ENCODE results near the gene C16orf46.

C16orf46 gene

DNA sequence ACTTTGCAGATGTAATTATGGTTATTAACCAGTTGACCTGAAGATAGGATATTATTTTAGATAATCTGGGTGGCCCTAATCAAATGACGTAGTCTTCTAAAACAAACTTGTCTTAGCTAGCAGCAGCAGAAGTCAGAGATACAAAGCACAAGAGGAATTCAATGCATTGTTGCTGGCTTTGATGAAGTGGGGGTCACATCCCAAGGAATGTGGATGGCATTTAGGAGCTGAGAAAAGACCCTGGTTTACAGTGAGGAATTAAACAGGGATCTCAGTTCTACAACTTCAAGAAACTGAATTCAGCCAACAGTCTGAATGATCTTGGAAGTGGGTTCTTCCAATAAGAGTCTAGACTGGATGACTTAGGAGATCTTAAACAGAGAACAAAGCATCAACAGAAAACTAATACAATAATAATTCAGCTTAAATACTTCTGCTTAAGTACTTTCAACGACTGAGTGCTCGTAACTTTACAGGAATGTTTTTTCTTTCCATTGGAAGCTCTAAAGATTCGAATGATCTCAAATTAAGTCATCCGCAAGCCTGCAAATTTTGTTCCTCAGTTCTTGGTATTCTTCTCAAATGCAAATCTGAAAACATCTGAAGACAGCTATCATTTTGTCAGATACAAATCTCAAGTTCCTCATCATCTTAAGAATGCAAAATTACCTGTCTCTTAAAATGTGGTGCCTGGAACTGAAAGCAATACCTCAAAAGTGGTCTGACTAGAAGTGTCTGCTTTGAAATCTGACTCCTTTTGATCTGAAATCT lies 3.3 kb downstream of the C16orf46 start:
- no peak for DNase-seq

DNA sequence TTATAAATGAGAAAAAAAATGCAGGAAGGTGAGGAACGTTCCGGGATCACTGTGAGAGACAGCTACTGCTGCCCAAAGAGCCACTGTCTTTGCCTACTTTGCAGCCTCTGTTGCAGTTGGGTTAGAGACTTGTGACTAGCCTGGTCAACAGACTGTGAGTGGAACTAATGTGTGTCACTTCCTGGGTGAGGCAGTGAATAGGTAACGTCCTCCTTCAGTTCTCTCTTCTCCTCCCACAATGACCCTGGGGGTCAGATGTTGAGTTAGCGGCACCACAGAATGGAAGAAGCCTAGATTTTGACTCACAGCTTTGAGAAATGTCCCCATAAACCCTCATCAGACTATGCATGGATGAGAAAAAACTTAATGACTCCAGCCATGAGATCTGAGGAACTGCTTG lies 5.2 kb downstream of the C16orf46 start:
- no peak for DNase-seq

GRCh38 chr16:81070979-81071378 lies 6.1 kb downstream of the C16orf46 start:
- no peak for DNase-seq

DNA sequence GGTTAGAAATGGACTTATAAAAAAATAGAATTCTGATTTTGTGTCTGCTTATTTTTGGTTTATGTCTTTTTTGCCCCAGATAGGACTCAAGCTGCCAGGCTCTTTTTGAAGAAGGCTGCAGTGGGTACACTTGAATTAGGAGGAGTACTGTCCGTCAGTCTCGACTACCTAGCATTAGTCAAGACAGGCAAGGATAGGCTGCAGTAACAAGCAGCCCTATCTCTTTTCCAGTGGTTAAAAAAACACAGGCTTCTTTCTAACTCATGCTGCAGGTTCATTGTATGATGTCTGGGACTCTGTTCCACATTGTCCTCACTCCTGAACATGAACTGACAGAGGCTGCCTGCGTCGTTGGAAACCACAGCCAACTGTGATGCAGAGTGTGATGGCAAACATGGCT lies 8.0 kb downstream of the C16orf46 start:
- DNase-seq = no peak

- DNase-seq = no peak
Observed at GRCh38 chr16:81067166-81067565, 9.9 kb downstream of the C16orf46 start.

DNA sequence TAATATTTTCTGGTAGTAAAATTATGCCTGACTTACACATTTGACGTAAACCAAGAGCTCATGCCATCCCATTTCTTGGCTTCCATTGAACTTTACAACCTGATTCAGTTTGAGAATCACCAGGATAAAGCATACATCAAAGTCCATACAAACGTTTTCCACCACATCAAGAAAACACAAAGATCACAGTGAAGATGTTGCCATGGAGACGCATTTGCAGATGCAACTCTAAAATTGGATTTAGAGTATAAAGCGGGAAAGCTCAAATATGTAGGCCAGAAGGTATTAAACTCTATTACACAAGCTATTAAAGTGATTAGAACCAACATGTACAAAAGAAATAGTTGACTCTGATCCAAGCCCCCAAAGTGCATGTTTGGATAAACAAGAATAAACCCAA lies 10.4 kb downstream of the C16orf46 start:
- no peak for DNase-seq

DNA sequence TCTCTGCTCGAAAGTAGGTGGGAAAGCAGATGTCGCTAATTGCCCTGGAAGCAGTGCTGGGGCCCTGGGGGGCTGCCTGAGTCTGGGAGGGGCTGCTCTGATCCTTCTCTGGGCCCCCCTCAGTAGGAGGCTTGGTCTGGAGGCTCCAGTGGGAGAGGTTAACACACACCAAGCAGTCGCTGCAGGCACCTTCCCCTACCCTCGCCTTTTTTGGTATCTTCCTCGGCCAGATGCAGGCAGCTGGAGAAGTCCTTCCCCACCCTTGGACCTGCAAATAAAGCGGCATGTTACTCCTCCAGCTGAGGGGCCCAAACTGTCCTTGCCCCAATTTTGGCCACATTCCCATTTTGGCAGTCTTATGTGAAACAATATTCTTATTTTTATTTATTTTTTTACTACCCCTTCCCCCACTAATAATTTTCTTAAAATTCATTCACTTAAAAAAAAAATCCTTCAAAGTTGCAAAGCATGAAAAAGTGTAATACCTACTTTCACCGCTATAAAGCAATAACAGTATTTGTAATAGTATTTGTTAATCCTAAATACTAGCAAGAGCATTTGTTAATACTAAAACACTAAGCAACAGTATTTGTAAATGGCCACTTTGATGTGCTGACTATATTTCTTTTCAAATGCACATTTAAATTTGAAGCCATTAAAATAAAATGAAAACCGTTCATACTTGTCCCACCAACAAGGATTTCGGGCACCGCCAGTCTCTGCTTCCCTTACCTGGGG lies 15.0 kb downstream of the C16orf46 start:
- no peak for DNase-seq

- no peak for DNase-seq
Observed at GRCh38 chr16:81061307-81061640, 15.8 kb downstream of the C16orf46 start.

GRCh38 chr16:81060576-81061306 lies 16.3 kb downstream of the C16orf46 start:
- no peak for DNase-seq

DNA sequence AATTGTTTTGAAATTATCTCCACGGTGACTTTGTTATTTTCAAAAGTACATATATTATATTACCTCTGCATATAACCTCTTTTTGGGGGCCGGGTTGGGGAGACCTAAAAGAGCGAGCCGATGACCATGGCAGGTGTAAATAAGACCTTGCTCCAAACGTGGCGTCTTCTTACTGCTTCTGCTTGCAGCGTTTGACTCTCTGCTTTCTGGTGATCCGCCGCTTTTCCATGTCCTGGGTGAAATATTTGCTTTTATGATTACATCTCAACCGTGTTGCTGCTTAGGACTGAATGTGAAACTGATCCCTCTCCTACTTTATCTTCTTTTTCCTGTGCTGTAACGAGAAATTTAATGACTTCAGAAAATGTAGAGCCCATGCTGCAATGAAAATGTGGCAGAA lies 23.3 kb downstream of the C16orf46 start:
- DNase-seq = no peak

- no peak for DNase-seq
Observed at GRCh38 chr16:81042821-81043220, 34.2 kb downstream of the C16orf46 start.

DNA sequence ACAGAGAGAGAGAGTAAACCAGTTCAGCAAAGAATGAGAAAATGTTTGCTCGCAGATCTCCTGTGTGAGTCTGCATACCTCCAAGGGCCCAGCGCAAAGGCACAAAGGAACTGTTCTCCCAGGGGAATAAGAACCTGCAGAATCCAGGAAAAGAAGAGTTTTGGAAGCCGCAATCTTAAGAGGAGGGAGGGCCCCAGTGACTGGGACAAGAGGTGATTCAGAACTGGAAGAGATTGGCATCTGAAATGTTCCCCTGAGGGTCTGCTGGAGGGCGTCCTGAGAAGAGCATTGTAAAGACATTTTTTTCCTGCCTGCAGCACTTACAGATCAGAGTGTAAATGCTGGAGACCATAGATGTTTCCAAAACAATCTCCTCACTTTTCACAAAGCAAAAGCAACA lies 35.3 kb downstream of the C16orf46 start:
- DNase-seq = no peak

- DNase-seq = no peak
Observed at GRCh38 chr16:81040842-81041241, 36.2 kb downstream of the C16orf46 start.

DNA sequence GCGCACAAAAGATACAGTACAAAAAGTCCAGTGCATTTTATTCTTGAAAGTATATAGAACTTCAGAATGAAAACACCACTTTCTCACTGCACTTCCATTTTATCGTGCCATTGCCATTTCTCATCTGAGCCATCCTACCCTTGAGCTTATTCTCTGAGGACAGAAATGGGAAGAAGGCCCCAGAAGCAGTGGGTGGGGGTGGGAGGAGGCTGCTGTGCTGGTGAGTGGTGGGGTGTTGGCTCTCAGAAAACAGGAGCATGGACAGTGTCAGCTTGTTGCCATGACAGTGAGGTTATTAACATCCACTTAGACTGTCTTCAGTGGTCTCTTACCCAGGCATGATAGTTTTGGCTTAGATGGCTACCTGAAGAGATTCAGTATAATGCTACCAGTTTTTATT lies 36.9 kb downstream of the C16orf46 start:
- DNase-seq = no peak

DNA sequence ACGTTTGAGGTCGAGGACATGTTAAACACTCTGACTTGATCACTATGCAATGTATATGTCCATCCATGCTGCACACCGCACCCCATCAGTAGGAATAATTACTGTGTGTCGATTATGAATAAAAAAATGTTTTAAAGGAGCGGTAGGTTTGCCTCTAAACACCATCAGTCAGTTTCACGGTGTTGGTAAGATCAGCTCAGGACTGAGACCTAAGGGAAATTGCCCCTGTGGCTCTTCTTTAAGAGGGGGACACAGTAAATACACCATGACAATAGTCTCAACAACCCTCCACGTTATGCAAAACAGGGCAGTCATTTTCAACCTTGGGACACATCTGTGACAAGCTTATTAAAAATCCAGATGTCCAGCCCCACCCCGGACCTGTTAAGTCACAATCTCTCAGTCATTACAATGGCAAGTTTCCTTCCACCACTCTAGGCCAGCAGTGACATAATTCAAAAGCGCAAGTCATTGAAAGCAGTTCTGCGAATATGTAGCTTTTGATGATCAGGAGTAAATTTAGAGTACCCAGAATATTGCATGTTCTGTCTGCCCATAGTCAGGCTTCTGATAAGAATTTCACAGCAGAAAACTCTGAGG lies 40.2 kb downstream of the C16orf46 start:
- no peak for DNase-seq

DNA sequence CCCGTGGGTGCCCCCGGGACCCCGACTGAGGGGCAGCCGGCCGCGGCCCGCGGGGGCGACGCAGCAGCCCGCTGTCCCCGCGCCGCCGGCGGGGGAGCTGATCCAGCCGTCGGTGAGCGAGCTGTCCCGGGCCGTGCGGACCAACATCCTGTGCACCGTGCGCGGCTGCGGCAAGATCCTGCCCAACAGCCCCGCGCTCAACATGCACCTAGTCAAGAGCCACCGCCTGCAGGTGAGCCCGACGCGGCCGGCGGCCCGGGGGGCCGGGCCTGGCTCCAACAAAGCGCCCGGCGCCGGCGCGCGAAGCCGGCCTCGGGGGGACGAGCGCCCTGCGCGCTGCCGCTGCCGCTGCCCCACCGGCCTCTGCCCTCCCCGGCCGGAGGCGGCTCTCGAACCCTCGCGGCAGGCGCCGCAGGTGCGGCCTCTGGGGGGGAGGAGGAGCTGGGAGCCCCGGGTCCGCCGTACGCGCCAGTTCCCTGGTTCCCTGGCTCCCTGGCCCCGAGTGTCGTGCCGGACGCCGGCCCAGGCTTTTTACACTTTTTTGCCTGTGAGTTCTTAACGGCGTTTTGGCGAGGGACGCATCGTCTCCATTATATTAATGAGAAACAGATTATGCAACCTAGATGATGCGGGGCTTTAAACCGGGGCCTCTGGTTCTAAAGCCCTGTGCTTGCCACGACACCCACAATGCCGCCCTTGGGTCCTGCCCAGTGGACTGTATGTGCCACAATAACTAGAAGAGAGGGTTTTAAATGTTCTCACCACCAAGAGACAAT lies 40.9 kb downstream of the C16orf46 start:
- peak; percentile 54 for DNase-seq

- peak; percentile 88 for DNase-seq
Observed at GRCh38 chr16:81035398-81035974, 41.6 kb downstream of the C16orf46 start, which contains the start of gene ATMIN. ATMIN (plus strand) TSS chr16:81035842; CDS start chr16:81035871, 29 bp downstream.

DNA sequence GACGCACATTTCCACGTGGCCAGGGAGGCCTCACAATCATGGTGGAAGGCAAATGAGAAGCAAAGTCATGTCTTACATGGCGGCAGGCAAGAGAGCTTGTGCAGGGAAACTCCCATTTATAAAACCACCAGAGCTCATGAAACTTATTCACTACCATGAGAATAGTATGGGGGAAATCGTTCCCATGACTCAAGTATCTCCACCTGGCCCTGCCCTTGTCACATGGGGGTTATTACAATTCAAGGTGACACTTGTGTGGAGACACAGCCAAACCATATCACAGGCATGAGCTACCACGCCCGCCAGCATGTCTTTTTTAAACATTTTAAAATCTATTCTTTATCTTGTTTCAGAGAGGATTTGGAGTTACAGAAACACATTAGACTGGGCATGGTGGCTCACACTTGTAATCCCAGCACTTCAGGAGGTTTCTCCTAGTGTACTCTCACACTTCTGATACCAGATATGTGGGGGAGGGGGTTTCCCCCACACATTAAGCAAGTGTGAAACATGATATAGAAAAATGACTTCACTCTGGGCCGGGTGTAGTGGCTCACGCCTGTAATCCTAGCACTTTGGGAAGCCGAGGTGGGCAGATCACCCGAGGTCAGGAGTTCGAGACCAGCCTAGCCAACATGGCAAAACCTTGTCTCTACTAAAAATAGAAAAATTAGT lies 47.0 kb downstream of the C16orf46 start:
- DNase-seq = peak; percentile 39

GRCh38 chr16:81026429-81026828 lies 50.6 kb downstream of the C16orf46 start:
- no peak for DNase-seq

GRCh38 chr16:81018496-81018895 lies 58.5 kb downstream of the C16orf46 start:
- no peak for DNase-seq

DNA sequence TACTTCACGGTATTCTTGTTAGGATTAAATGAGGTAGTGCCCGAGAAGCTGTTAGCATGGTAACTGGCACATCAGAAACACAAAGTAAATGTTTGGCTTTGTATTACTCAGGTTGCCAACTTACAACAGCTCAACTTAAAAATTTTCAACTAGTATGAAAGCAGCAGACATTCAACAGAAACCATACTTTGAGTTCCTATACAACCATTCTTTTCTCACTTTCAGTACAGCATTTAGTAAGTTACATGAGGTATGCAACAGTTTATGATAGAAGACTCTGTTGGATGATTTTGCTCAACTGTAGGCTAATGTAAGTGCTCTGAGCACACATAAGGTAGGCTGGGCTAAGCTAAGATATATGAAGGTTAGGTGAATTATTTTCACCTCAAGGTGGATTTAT lies 62.4 kb downstream of the C16orf46 start:
- no peak for DNase-seq

GRCh38 chr16:81012974-81013373 lies 64.1 kb downstream of the C16orf46 start:
- DNase-seq = no peak

Measured in stimulated activated CD8-positive, alpha-beta memory T cell treated with anti-CD3 and anti-CD28 coated beads, Interleukin-4, amount 100 ng/mL, for 48 hours (primary cell).